Nephron progenitor cell (in vitro differentiated cells): ENCODE measurements around the gene NOD2.

Source experiments
- DNase-seq: peaks from one replicate; pipeline ENCODE4 v3.0.0; 2021
- H3K27ac Mint-ChIP-seq: 2 replicates; pipeline ENCODE4 v1.8.0; 2021; ENCODE audit warnings: mild to moderate bottlenecking, moderate library complexity, mixed read lengths
- H3K27me3 Mint-ChIP-seq: 2 replicates; pipeline ENCODE4 v1.8.0; 2021; ENCODE audit warnings: mild to moderate bottlenecking, low read depth, mixed read lengths; ENCODE audit not compliant: poor library complexity
- H3K36me3 Mint-ChIP-seq: 2 replicates; pipeline ENCODE4 v1.8.0; 2021; ENCODE audit warnings: low read depth, mixed read lengths
- H3K4me1 Mint-ChIP-seq: 2 replicates; pipeline ENCODE4 v1.8.0; 2021; ENCODE audit warnings: mixed read lengths
- H3K4me3 Mint-ChIP-seq: 2 replicates; pipeline ENCODE4 v1.8.0; 2021; ENCODE audit warnings: mild to moderate bottlenecking, moderate library complexity, mixed read lengths
- H3K9me3 Mint-ChIP-seq: 2 replicates; pipeline ENCODE4 v1.8.0; 2021; ENCODE audit warnings: mild to moderate bottlenecking, moderate library complexity, mixed read lengths
- TF ChIP-seq, protein P1 (sequence below): fragments of 200-600 bp; sonication (generic); IDR thresholded peaks from 2 replicates; pipeline ENCODE4 v1.5.0; 2021; ENCODE audit warnings: antibody characterized with exemption

The NOD2 gene

DNA sequence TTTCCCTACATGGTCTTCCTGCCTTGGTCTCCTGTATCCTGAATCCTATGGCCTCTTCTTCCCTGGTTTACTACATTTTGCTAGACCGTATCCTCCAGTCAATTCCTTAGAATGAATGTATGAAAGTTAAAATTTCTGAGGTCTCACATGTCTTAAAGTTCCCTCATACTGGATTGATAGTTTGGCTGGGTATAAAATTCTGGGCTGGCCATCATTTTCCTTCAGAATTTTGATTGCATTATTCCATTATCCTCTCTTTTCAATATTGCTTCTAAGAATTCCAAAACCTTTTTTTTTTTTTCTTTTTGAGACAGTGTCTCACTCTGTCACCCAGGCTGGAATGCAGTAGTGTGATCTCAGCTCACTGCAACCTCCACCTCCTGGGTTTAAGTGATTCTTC, 10.8 kb downstream of the NOD2 start:
- H3K27me3 Mint-ChIP-seq = peaks cover 14% of the 10 kb centered on the region
- no peak overlapping the region for H3K27ac Mint-ChIP-seq
- DNase-seq = no peak
- H3K36me3 Mint-ChIP-seq = peaks cover 18% of the 10 kb centered on the region
- H3K9me3 Mint-ChIP-seq = peaks cover 38% of the 10 kb centered on the region
- no peak overlapping the region for H3K4me3 Mint-ChIP-seq
- H3K4me1 Mint-ChIP-seq = peaks cover 8% of the 10 kb centered on the region
- TF ChIP-seq, protein P1, sequence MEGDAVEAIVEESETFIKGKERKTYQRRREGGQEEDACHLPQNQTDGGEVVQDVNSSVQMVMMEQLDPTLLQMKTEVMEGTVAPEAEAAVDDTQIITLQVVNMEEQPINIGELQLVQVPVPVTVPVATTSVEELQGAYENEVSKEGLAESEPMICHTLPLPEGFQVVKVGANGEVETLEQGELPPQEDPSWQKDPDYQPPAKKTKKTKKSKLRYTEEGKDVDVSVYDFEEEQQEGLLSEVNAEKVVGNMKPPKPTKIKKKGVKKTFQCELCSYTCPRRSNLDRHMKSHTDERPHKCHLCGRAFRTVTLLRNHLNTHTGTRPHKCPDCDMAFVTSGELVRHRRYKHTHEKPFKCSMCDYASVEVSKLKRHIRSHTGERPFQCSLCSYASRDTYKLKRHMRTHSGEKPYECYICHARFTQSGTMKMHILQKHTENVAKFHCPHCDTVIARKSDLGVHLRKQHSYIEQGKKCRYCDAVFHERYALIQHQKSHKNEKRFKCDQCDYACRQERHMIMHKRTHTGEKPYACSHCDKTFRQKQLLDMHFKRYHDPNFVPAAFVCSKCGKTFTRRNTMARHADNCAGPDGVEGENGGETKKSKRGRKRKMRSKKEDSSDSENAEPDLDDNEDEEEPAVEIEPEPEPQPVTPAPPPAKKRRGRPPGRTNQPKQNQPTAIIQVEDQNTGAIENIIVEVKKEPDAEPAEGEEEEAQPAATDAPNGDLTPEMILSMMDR = no peak

DNA sequence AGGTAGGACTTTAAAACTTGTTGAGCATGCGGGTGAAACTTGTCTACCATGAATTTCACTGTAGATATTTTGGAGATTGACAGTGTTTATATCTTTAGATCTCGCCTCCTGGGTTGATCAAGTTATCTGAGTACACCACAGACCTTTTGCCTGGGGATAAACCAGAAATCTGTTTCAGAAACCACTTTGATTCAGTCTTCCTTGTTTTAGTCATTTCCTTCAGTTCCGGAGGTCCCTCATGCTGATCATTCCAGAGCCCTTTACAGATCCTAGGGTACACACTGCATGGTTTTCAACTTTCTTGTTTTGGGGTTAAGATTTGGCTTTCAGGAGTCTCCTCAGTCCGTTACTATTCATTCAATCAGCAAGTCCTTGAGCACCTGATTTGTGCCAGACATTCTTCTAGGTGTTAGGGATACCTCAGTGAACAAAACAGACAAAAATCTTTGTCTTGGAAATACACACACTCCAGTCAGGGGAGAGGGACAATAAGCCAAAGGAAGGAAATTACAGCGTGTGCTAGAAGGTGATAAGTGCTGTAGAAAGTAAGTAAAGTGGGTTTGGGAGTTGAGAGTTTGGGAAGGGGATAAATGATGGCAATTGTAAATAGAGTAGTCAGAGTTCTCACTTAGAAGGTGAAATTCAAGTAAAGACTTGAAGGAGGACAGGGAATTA, 12.2 kb downstream of the NOD2 start:
- Mint-ChIP-seq H3K4me3 (no peak overlapping the region), H3K4me1 (peaks cover 8% of the 10 kb centered on the region), H3K27me3 (peaks cover 17% of the 10 kb centered on the region), H3K9me3 (peaks cover 38% of the 10 kb centered on the region), H3K27ac (no peak overlapping the region), H3K36me3 (peaks cover 18% of the 10 kb centered on the region)
- DNase-seq = no peak
- TF ChIP-seq, protein P1 = no peak

DNA sequence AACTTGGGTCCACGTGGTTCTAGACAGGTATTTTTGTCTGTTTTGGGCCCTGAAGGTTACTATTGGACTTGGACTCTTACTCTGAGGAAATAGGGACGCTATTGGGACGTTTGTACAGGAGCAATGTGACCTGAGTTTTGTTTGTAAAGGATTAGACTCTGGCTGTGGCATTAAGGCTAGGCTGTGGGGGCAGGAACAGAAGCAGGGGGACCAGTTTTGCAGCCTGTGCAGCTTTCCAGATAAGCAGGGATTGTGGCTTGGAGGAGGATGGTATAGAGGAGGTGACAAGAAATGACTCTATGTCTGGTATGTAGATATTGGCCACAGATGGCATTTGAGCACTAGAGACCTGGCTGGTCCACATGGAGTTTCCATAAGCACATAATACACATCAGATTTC, 12.8 kb downstream of the NOD2 start:
- no peak overlapping the region for H3K4me3 Mint-ChIP-seq
- peaks cover 17% of the 10 kb centered on the region for H3K27me3 Mint-ChIP-seq
- H3K4me1 Mint-ChIP-seq = peaks cover 6% of the 10 kb centered on the region
- TF ChIP-seq, protein P1 = no peak
- no peak for DNase-seq
- H3K27ac Mint-ChIP-seq = no peak overlapping the region
- H3K9me3 Mint-ChIP-seq = peaks cover 38% of the 10 kb centered on the region
- H3K36me3 Mint-ChIP-seq = peaks cover 18% of the 10 kb centered on the region

DNA sequence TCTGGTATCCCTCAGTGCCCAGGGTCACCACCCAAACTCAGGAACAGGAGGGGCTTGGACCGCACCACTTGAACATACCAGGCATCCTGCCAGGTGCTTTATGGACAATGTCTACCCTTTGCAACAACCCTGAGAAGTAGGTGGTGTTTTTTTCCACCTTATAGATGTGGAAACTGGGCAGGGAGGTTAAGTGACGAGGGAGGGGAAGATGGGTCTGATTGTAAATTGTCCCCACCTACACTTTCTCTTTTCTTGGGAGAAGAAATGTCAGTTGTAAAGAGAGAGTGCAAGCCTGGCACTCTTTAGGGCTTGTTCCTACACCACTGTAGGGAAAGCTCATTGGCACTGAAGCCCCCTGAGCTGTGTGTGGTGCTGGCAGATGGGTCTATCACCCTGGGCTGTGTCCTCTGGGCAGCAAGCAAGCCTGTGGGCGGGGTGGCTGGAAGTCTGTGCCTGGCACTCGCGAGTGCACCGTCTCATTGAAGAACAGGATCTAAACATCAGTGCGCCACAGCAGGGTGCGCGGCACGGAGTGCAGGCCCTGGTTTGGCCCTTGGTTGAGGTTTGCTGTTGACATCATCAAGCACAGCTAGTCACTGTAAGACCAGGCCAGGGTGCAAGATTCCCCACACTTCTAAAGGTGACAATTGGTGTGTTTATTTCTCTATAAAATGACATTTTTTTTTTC, 15.1 kb downstream of the NOD2 start:
- Mint-ChIP-seq H3K9me3 (peaks cover 25% of the 10 kb centered on the region), H3K36me3 (peaks cover 18% of the 10 kb centered on the region), H3K4me1 (peaks cover 12% of the 10 kb centered on the region), H3K27me3 (peaks cover 21% of the 10 kb centered on the region), H3K4me3 (no peak overlapping the region), H3K27ac (no peak overlapping the region)
- TF ChIP-seq, protein P1 = no peak
- DNase-seq = no peak

DNA sequence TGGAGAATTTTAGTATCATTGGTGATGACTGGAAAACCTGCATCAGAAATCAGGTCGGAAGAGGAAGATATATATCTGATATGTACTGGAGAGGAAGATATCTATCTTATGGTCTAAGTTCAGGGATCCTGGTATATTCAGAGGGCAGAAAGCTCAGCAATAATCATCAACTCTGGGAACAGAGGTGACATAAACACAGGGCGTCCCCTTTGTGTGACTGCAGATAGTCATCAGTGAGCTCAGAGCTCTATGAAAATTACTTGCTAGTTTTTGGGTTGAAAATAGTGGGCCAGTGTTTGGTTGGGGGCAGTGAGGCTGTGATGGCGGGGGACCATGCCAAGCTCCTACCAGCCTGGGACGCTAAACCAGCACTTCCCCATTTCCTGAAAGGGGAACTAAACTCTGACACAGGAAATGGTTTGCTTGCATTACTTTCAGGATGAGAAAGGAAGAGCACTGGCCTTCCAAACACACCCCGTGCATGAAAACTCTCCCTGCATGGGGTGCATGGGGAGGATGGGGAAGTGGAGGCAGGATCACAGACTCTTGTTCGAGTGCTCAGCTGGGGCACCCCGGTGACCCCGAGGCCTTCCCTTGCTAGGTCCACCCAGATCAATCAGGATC, 15.8 kb downstream of the NOD2 start:
- Mint-ChIP-seq H3K27me3 (peaks cover 21% of the 10 kb centered on the region), H3K36me3 (peaks cover 11% of the 10 kb centered on the region), H3K4me1 (peaks cover 19% of the 10 kb centered on the region), H3K4me3 (no peak overlapping the region), H3K27ac (no peak overlapping the region), H3K9me3 (peaks cover 18% of the 10 kb centered on the region)
- no peak for DNase-seq
- TF ChIP-seq, protein P1 = no peak
